HEK293 (cell line): ENCODE results near the gene SLBP.
A peak's percentile ranks its signal among the peaks of the same experiment; 100 is the strongest.

ENCODE experiments used
- CTCF ChIA-PET: fragments of 350-600 bp; formaldehyde crosslinking; extraction: SDS; loops from one replicate; lab custom pipeline; 2021; ENCODE audit warnings: antibody characterized with exemption; lab: Yijun Ruan, JAX
- POLR2A ChIA-PET: fragments of 300-600 bp; formaldehyde crosslinking; extraction: SDS; loops from one replicate; lab custom pipeline; 2020; ENCODE audit warnings: antibody characterized with exemption, inconsistent platforms; lab: Yijun Ruan, JAX
- H3K27ac ChIP-seq: fragments of 200-500 bp; sonication (Bioruptor generic); 2 replicates; pipeline ENCODE4 v1.5.1; 2014; ENCODE audit warnings: low read depth, low read length, control low read depth, inconsistent platforms; ENCODE audit errors: extremely low read depth
- H3K36me3 ChIP-seq, 2 experiments: fragments of 200-500 bp in 1 of 2; sonication (Bioruptor generic) in 1 of 2; 1 replicate in 1 of 2; 2 replicates in 1 of 2; pipeline ENCODE4 v1.5.1; 2014 to 2017; ENCODE audit warnings: inconsistent platforms in 2 of 2, low read length in 2 of 2; ENCODE audit not compliant: control insufficient read depth in 2 of 2, insufficient read depth in 1 of 2
- H3K4me1 ChIP-seq: fragments of 200-500 bp; sonication (Bioruptor generic); 2 replicates; pipeline ENCODE4 v1.5.1; 2014; ENCODE audit warnings: mild to moderate bottlenecking, low read length, inconsistent platforms; ENCODE audit not compliant: control insufficient read depth, insufficient read depth
- H3K4me3 ChIP-seq: 2 replicates; pipeline ENCODE4 v1.5.1; 2011; ENCODE audit warnings: low read depth, mild to moderate bottlenecking, control low read depth, low read length, moderate library complexity
- H3K9me3 ChIP-seq: fragments of 200-500 bp; sonication (Bioruptor generic); 2 replicates; pipeline ENCODE4 v1.5.1; 2014; ENCODE audit warnings: low read depth, low read length, inconsistent platforms; ENCODE audit not compliant: control insufficient read depth, insufficient read depth
- EGR2 ChIP-seq: fragments of 450-650 bp; formaldehyde crosslinking; IDR thresholded peaks from 2 replicates; pipeline ENCODE4 v1.5.1; 2016; ENCODE audit warnings: low read depth, missing biosample characterization, missing genetic modification characterization
- GLIS1 ChIP-seq: fragments of 450-650 bp; formaldehyde crosslinking; IDR thresholded peaks from 2 replicates; pipeline ENCODE4 v1.5.1; 2016; ENCODE audit warnings: missing biosample characterization, missing genetic modification characterization
- GLIS2 ChIP-seq: fragments of 450-650 bp; formaldehyde crosslinking; IDR thresholded peaks from 2 replicates; pipeline ENCODE4 v1.5.1; 2016; ENCODE audit warnings: missing biosample characterization, missing genetic modification characterization
- KLF1 ChIP-seq: fragments of 450-650 bp; formaldehyde crosslinking; IDR thresholded peaks from 2 replicates; pipeline ENCODE4 v1.5.1; 2016; ENCODE audit warnings: missing biosample characterization, missing genetic modification characterization
- REST ChIP-seq: fragments of 450-650 bp; formaldehyde crosslinking; IDR thresholded peaks from 2 replicates; pipeline ENCODE4 v1.5.1; 2016; ENCODE audit warnings: missing biosample characterization, missing genetic modification characterization
- SCRT1 ChIP-seq: fragments of 450-650 bp; formaldehyde crosslinking; IDR thresholded peaks from 2 replicates; pipeline ENCODE4 v1.5.1; 2016; ENCODE audit warnings: missing biosample characterization, missing genetic modification characterization, borderline replicate concordance
- SETDB1 ChIP-seq: IDR thresholded peaks from one replicate; pipeline ENCODE4 v1.6.1; 2017; ENCODE audit warnings: mild to moderate bottlenecking, low read length, moderate library complexity, mixed read lengths; ENCODE audit not compliant: insufficient read length
- SP2 ChIP-seq: fragments of 450-650 bp; formaldehyde crosslinking; IDR thresholded peaks from 2 replicates; pipeline ENCODE4 v1.5.1; 2016; ENCODE audit warnings: missing biosample characterization, missing genetic modification characterization
- TCF7L2 ChIP-seq: IDR thresholded peaks from 2 replicates; pipeline ENCODE4 v1.6.1; 2011; ENCODE audit warnings: low read depth, mild to moderate bottlenecking, inconsistent platforms, low read length, moderate library complexity, borderline replicate concordance
- ZBTB1 ChIP-seq: fragments of 450-650 bp; formaldehyde crosslinking; IDR thresholded peaks from 2 replicates; pipeline ENCODE4 v1.5.1; 2016; ENCODE audit warnings: missing biosample characterization, missing genetic modification characterization
- ZFHX2 ChIP-seq: fragments of 450-650 bp; formaldehyde crosslinking; conservative IDR thresholded peaks from 2 replicates; pipeline ENCODE4 v1.5.1; 2016; ENCODE audit warnings: missing biosample characterization, missing genetic modification characterization
- ZIC2 ChIP-seq: fragments of 450-650 bp; formaldehyde crosslinking; IDR thresholded peaks from 2 replicates; pipeline ENCODE4 v1.5.1; 2016; ENCODE audit warnings: missing biosample characterization, missing genetic modification characterization
- ZNF23 ChIP-seq: fragments of 450-650 bp; formaldehyde crosslinking; IDR thresholded peaks from 2 replicates; pipeline ENCODE4 v1.5.1; 2016; ENCODE audit warnings: missing biosample characterization, missing genetic modification characterization, borderline replicate concordance
- ZNF292 ChIP-seq: fragments of 450-650 bp; formaldehyde crosslinking; IDR thresholded peaks from 2 replicates; pipeline ENCODE4 v1.5.1; 2016; ENCODE audit warnings: low read depth, missing biosample characterization, missing genetic modification characterization, borderline replicate concordance
- ZNF423 ChIP-seq: fragments of 450-650 bp; formaldehyde crosslinking; IDR thresholded peaks from 2 replicates; pipeline ENCODE4 v1.5.1; 2016; ENCODE audit warnings: missing biosample characterization, missing genetic modification characterization
- ZNF48 ChIP-seq: fragments of 450-650 bp; formaldehyde crosslinking; IDR thresholded peaks from 2 replicates; pipeline ENCODE4 v1.5.1; 2016; ENCODE audit warnings: missing biosample characterization, missing genetic modification characterization
- ZNF530 ChIP-seq: fragments of 450-650 bp; formaldehyde crosslinking; IDR thresholded peaks from 2 replicates; pipeline ENCODE4 v1.5.1; 2016; ENCODE audit warnings: low read depth, missing biosample characterization, missing genetic modification characterization
- ZNF600 ChIP-seq: fragments of 450-650 bp; formaldehyde crosslinking; IDR thresholded peaks from 2 replicates; pipeline ENCODE4 v1.5.1; 2016; ENCODE audit warnings: missing biosample characterization, missing genetic modification characterization
- ZNF610 ChIP-seq: fragments of 450-650 bp; formaldehyde crosslinking; IDR thresholded peaks from 2 replicates; pipeline ENCODE4 v1.5.1; 2016; ENCODE audit warnings: missing biosample characterization, missing genetic modification characterization, borderline replicate concordance
- ZNF624 ChIP-seq: fragments of 450-650 bp; formaldehyde crosslinking; IDR thresholded peaks from 2 replicates; pipeline ENCODE4 v1.5.1; 2017; ENCODE audit warnings: missing biosample characterization, missing genetic modification characterization
- ZNF837 ChIP-seq: fragments of 450-650 bp; formaldehyde crosslinking; IDR thresholded peaks from 2 replicates; pipeline ENCODE4 v1.5.1; 2016; ENCODE audit warnings: missing biosample characterization, missing genetic modification characterization

Gene SLBP

GRCh38 chr4:1753294-1753696 lies 41.2 kb upstream of the SLBP start:
- Histone ChIP-seq H3K9me3 (no peaks in the 10 kb centered on the region), H3K27ac (no peak overlapping the region), H3K4me3 (no peak overlapping the region), H3K4me1 (no peaks in the 10 kb centered on the region), H3K36me3 (no peaks in the 10 kb centered on the region)
- peak; percentile 64 for TF ChIP-seq GLIS1
- peak; percentile 57 for TF ChIP-seq ZIC2 (tag by site-specific recombination)
- TF ChIP-seq ZNF423 (tag by site-specific recombination), result no peak
- TF ChIP-seq ZNF624 (tag by site-specific recombination), result no peak
- ChIA-PET POLR2A (no interaction called here), CTCF (interaction anchor here (0.5 to 2.1 kb wide), 2 partner anchors 49 to 56 kb away, joined by 4 to 7 read pairs; no protein-coding TSS in a partner anchor)

GRCh38 chr4:1752284-1753041 lies 40.3 kb upstream of the SLBP start:
- no peaks in the 10 kb centered on the region for H3K9me3 ChIP-seq
- H3K4me3 ChIP-seq, result no peak overlapping the region
- no peak overlapping the region for H3K27ac ChIP-seq
- TF ChIP-seq ZBTB1 (tag by site-specific recombination) (no peak), KLF1 (0 out of 2 replicates have a peak, but pooled peaks have one; percentile 17), GLIS2 (tag by site-specific recombination) (0 out of 2 replicates have a peak, but pooled peaks have one; percentile 9), EGR2 (peak; percentile 59), ZFHX2 (tag by site-specific recombination) (peak; percentile 52)
- TF ChIP-seq, all 188 proteins: peak for 4
- ChIA-PET POLR2A (no interaction called here), CTCF (interaction anchor here (0.5 to 2.1 kb wide), 4 partner anchors 27 to 58 kb away, joined by 3 to 7 read pairs (median 5); no protein-coding TSS in a partner anchor)
- H3K36me3 ChIP-seq, result no peaks in the 10 kb centered on the region
- H3K4me1 ChIP-seq, result no peaks in the 10 kb centered on the region

GRCh38 chr4:1751919-1752283 lies 39.8 kb upstream of the SLBP start:
- Histone ChIP-seq H3K27ac (no peak overlapping the region), H3K9me3 (no peaks in the 10 kb centered on the region), H3K4me3 (no peak overlapping the region), H3K4me1 (no peaks in the 10 kb centered on the region), H3K36me3 (no peaks in the 10 kb centered on the region)
- ChIA-PET POLR2A (no interaction called here), CTCF (interaction anchor here (0.6 to 2.1 kb wide), 3 partner anchors 27 to 59 kb away, joined by 3 to 7 read pairs (median 6); no protein-coding TSS in a partner anchor)
- TF ChIP-seq SP2, result peak; percentile 6; the same call in 1 of the 2 replicates
- peak; percentile 61 for TF ChIP-seq REST (tag by site-specific recombination)
- no peak for TF ChIP-seq ZNF530 (tag by site-specific recombination)
- TF ChIP-seq ZNF48 (tag by site-specific recombination), result no peak
- no peak for TF ChIP-seq TCF7L2
- no peak for TF ChIP-seq ZNF23 (tag by site-specific recombination)
- no peak for TF ChIP-seq ZNF600 (tag by site-specific recombination)
- peak; percentile 15; the same call in 1 of the 2 replicates for TF ChIP-seq ZFHX2 (tag by site-specific recombination)
- TF ChIP-seq SCRT1 (tag by site-specific recombination), result no peak
- TF ChIP-seq ZNF292 (tag by site-specific recombination), result no peak
- TF ChIP-seq ZNF610 (tag by site-specific recombination), result no peak
- TF ChIP-seq ZNF837 (tag by site-specific recombination), result no peak
- TF ChIP-seq SETDB1, result no peak
